OCI-LY7 (cell line): ENCODE results near the gene PDE12. TPM values are rescaled to one million over a fixed set of nuclear protein-coding genes. Genes with fewer than 3 reads are reported as not detected.

ENCODE experiments used
- BruUV-seq: library from RNA; stranded (reverse); fragments of 400-500 nt; replicated peaks from 2 replicates; lab custom pipeline; 2021; lab: Mats Ljungman, UMichigan
- CTCF ChIA-PET: fragments of 300-600 bp; sonication (Branson Sonifier 250); formaldehyde crosslinking; loops from one replicate; lab custom pipeline; 2022; ENCODE audit warnings: antibody characterized with exemption; ENCODE audit not compliant: unreplicated experiment; lab: Charles Lee
- POLR2A ChIA-PET: fragments of 300-600 bp; sonication (Branson Sonifier 250); formaldehyde crosslinking; loops from one replicate; lab custom pipeline; 2022; ENCODE audit warnings: antibody characterized with exemption; lab: Charles Lee
- DNase-seq: peaks from one replicate; pipeline ENCODE4 v3.0.0-alpha.2; 2015; ENCODE audit warnings: low spot score
- H2AFZ ChIP-seq: fragments of 200-600 bp; sonication (generic), shearing (Covaris generic); 2 replicates; pipeline ENCODE4 v1.6.1; 2014; ENCODE audit warnings: mild to moderate bottlenecking, antibody characterized with exemption, low read length, moderate library complexity
- H3K27ac ChIP-seq: fragments of 200-600 bp; sonication (generic); 2 replicates; pipeline ENCODE4 v1.5.1; 2014; ENCODE audit warnings: mixed run types, low read depth, mild to moderate bottlenecking, moderate library complexity, low read length, inconsistent platforms; ENCODE audit not compliant: poor library complexity, severe bottlenecking
- H3K36me3 ChIP-seq: fragments of 200-600 bp; sonication (generic); 2 replicates; pipeline ENCODE4 v1.6.1; 2014; ENCODE audit warnings: mild to moderate bottlenecking, antibody characterized with exemption, low read length, moderate library complexity, mixed read lengths; ENCODE audit not compliant: insufficient read depth
- H3K4me1 ChIP-seq: fragments of 200-600 bp; sonication (generic); 2 replicates; pipeline ENCODE4 v1.5.1; 2014; ENCODE audit warnings: mild to moderate bottlenecking, low read length; ENCODE audit not compliant: insufficient read depth, poor library complexity, severe bottlenecking
- H3K4me2 ChIP-seq: fragments of 200-600 bp; sonication (generic); 2 replicates; pipeline ENCODE4 v1.6.1; 2014; ENCODE audit warnings: mild to moderate bottlenecking, low read length
- H3K4me3 ChIP-seq: fragments of 200-600 bp; sonication (generic); 2 replicates; pipeline ENCODE4 v1.5.1; 2014; ENCODE audit warnings: mild to moderate bottlenecking, low read depth, low read length; ENCODE audit not compliant: poor library complexity, severe bottlenecking
- H3K79me2 ChIP-seq: fragments of 200-600 bp; sonication (generic); 2 replicates; pipeline ENCODE4 v1.6.1; 2016; ENCODE audit warnings: low read depth, mild to moderate bottlenecking, low read length, moderate library complexity, mixed read lengths; ENCODE audit not compliant: insufficient read depth
- H3K9me2 ChIP-seq: fragments of 200-600 bp; sonication (generic); 2 replicates; pipeline ENCODE4 v1.6.1; 2016; ENCODE audit warnings: mild to moderate bottlenecking, low read length, mixed read lengths; ENCODE audit not compliant: insufficient read depth
- H3K9me3 ChIP-seq: fragments of 200-600 bp; sonication (generic); 2 replicates; pipeline ENCODE4 v1.6.1; 2014; ENCODE audit warnings: mild to moderate bottlenecking, mixed run types, low read length, mixed read lengths
- H4K20me1 ChIP-seq: fragments of 200-600 bp; sonication (generic); 2 replicates; pipeline ENCODE4 v1.6.1; 2014; ENCODE audit warnings: mild to moderate bottlenecking, antibody characterized with exemption, low read length, moderate library complexity, mixed read lengths; ENCODE audit not compliant: insufficient read depth
- EZH2phosphoT487 ChIP-seq: fragments of 200-600 bp; sonication (generic); IDR thresholded peaks from 2 replicates; pipeline ENCODE4 v1.6.1; 2018; ENCODE audit warnings: low read depth, borderline replicate concordance, mild to moderate bottlenecking, mixed run types, antibody characterized with exemption, low read length, moderate library complexity, mixed read lengths
- intact Hi-C: fragments of 100-400 bp; cut with micrococcal nuclease; formaldehyde crosslinking; loops from one replicate; pipeline ENCODE4 v1.10.0; 2022; ENCODE audit not compliant: unreplicated experiment
- total RNA-seq, 2 experiments: library from RNA; depleted of rRNA in 1 of 2; stranded (reverse); fragments of >200 nt in 1 of 2; shearing (Covaris generic) in 1 of 2; gene quantifications; 2 replicates each; pipeline ENCODE4 v1.2.3, GENCODE V29; 2014 to 2022
- TF ChIP-seq, protein P1 (sequence below): fragments of 200-600 bp; sonication (generic); conservative IDR thresholded peaks from 2 replicates; pipeline ENCODE4 v1.5.1; 2014; ENCODE audit warnings: mild to moderate bottlenecking, antibody characterized with exemption, low read length, moderate library complexity, mixed read lengths

PDE12 gene
- total RNA-seq, 2 experiments from 2014 or later: 19.3 to 29.7 TPM

DNA sequence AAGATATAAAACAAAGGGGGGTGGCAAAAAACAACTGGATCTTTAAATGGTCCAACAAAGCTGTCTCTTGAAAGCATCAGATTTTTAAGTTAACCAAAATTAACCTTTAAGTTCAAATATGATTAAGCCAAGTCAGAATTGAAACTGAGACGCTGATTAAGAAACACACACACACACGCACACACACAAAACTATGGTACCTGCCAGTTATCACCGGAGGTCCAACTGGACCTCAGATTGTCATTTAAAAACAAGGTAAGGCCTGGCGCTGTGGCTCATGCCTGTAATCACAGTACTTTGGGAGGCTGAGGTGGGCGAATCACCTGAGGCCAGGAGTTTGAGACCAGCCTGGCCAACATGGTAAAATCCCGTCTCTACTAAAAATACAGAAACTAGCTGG is 30.7 kb downstream of the PDE12 start:
- Histone ChIP-seq H3K9me2 (no peaks in the 10 kb centered on the region), H3K27ac (no peak overlapping the region), H3K79me2 (peaks cover 89% of the 10 kb centered on the region), H3K9me3 (0 out of 2 replicates have a peak, but pooled peaks cover 4% of the 10 kb centered on the region), H3K4me3 (no peak overlapping the region), H3K4me2 (no peak overlapping the region), H4K20me1 (0 out of 2 replicates have a peak, but pooled peaks cover 16% of the 10 kb centered on the region), H3K4me1 (peaks cover 17% of the 10 kb centered on the region), H2AFZ (no peak overlapping the region), H3K36me3 (peaks cover 71% of the 10 kb centered on the region)
- DNase-seq: no peak
- CTCF ChIA-PET: no interaction called here
- POLR2A ChIA-PET: interaction anchor here (0.6 to 0.9 kb wide), 5 partner anchors 16 to 786 kb away, joined by 3 to 4 read pairs (median 3); no protein-coding TSS in a partner anchor
- TF ChIP-seq, protein P1, sequence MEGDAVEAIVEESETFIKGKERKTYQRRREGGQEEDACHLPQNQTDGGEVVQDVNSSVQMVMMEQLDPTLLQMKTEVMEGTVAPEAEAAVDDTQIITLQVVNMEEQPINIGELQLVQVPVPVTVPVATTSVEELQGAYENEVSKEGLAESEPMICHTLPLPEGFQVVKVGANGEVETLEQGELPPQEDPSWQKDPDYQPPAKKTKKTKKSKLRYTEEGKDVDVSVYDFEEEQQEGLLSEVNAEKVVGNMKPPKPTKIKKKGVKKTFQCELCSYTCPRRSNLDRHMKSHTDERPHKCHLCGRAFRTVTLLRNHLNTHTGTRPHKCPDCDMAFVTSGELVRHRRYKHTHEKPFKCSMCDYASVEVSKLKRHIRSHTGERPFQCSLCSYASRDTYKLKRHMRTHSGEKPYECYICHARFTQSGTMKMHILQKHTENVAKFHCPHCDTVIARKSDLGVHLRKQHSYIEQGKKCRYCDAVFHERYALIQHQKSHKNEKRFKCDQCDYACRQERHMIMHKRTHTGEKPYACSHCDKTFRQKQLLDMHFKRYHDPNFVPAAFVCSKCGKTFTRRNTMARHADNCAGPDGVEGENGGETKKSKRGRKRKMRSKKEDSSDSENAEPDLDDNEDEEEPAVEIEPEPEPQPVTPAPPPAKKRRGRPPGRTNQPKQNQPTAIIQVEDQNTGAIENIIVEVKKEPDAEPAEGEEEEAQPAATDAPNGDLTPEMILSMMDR: no peak
- intact Hi-C loops: no loop called here
- no TSS peak for BruUV-seq

DNA sequence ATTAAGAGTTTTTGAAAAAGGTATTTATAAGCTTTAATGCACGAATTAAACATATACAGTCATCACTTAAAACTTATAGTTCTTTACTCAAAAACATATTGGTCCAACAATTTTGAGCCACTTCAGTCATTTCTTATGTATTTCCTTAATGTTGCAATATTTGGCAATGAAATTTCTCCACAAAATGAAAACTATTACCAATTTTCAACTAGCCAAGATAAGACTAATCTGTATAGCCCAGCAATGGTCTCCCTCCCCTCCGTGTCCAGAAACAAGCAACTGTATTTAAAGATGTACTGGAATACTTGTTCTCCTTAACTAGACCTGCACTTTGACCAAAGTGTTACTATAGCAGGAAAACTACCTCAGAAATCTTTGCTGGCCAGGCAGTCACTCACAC is 31.8 kb downstream of the PDE12 start:
- intact Hi-C loops: no loop called here
- 0 out of 2 replicates have a peak, but pooled peaks cover 4% of the 10 kb centered on the region for H3K9me3 ChIP-seq
- 0 out of 2 replicates have a peak, but pooled peaks cover 21% of the 10 kb centered on the region for H4K20me1 ChIP-seq

DNA sequence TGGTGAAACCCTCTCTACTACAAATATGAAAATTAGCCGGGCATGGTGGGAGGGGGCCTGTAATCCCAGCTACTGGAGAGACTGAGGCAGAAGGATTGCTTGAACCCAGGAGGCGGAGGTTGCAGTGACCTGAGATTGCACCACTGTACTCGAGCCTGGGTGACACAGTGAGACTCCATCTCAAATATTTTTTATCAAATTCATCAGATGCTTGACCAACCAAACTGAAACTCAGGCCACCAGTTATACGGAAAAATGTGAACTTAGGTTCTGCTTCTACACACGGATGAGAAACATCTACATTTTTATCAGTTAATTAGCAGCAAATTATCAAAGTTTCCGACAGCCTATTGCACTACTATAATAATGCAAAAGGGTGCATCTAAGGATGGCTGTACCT is 36.2 kb downstream of the PDE12 start:
- intact Hi-C loops: no loop called here
- H3K27ac ChIP-seq: no peak overlapping the region
- 0 out of 2 replicates have a peak, but pooled peaks cover 4% of the 10 kb centered on the region for H3K9me3 ChIP-seq
- peaks cover 26% of the 10 kb centered on the region for H3K4me1 ChIP-seq
- CTCF ChIA-PET: no interaction called here
- H3K9me2 ChIP-seq: no peaks in the 10 kb centered on the region
- H3K4me3 ChIP-seq: no peak overlapping the region
- no peak overlapping the region for H2AFZ ChIP-seq
- peaks cover 32% of the 10 kb centered on the region for H4K20me1 ChIP-seq
- TF ChIP-seq, protein P1: no peak
- TF ChIP-seq EZH2phosphoT487: no peak
- peaks cover 91% of the 10 kb centered on the region for H3K79me2 ChIP-seq
- POLR2A ChIA-PET: interaction anchor here (0.6 kb wide), 1 partner anchor 264 kb away, joined by 3 read pairs; no protein-coding TSS in a partner anchor
- no peak for DNase-seq
- H3K4me2 ChIP-seq: no peak overlapping the region
- H3K36me3 ChIP-seq: peaks cover 60% of the 10 kb centered on the region
- BruUV-seq: no TSS peak

More for the DNA sequence above, 31.8 kb downstream of the PDE12 start:
- no peak overlapping the region for H3K4me2 ChIP-seq
- TF ChIP-seq, protein P1: no peak
- no peak for TF ChIP-seq EZH2phosphoT487
- no peak overlapping the region for H3K27ac ChIP-seq
- H3K9me2 ChIP-seq: no peaks in the 10 kb centered on the region
- ChIA-PET CTCF (no interaction called here), POLR2A (no interaction called here)
- no peak overlapping the region for H3K4me3 ChIP-seq
- no TSS peak for BruUV-seq
- H3K79me2 ChIP-seq: peaks cover 89% of the 10 kb centered on the region
- peaks cover 70% of the 10 kb centered on the region for H3K36me3 ChIP-seq
- H2AFZ ChIP-seq: no peak overlapping the region
- H3K4me1 ChIP-seq: peaks cover 16% of the 10 kb centered on the region
- no peak for DNase-seq
